HG03342 (cell line): ENCODE results near the gene SPIRE2.
A peak's percentile ranks its signal among the peaks of the same experiment; 100 is the strongest.
"Not testable (repeated sequence)": the region's sequence is repeated elsewhere in the genome, so short reads cannot be mapped to it uniquely, and the experiment has no call there.

Experiments used
- ATAC-seq: cut with Tn5 transposase; IDR thresholded peaks from one replicate; pipeline ENCODE4 v1.9.1; 2021; ENCODE audit warnings: mild to moderate bottlenecking, moderate library complexity; ENCODE audit not compliant: unreplicated experiment

SPIRE2 gene, protein sequence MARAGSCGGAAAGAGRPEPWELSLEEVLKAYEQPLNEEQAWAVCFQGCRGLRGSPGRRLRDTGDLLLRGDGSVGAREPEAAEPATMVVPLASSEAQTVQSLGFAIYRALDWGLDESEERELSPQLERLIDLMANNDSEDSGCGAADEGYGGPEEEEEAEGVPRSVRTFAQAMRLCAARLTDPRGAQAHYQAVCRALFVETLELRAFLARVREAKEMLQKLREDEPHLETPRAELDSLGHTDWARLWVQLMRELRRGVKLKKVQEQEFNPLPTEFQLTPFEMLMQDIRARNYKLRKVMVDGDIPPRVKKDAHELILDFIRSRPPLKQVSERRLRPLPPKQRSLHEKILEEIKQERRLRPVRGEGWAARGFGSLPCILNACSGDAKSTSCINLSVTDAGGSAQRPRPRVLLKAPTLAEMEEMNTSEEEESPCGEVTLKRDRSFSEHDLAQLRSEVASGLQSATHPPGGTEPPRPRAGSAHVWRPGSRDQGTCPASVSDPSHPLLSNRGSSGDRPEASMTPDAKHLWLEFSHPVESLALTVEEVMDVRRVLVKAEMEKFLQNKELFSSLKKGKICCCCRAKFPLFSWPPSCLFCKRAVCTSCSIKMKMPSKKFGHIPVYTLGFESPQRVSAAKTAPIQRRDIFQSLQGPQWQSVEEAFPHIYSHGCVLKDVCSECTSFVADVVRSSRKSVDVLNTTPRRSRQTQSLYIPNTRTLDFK

GRCh38 chr16:89828199-89828869 lies at the start of gene SPIRE2:
SPIRE2 (plus strand) TSS chr16:89828475; CDS start chr16:89828551, 76 bp downstream.
- ATAC-seq, result peak; percentile 65

DNA sequence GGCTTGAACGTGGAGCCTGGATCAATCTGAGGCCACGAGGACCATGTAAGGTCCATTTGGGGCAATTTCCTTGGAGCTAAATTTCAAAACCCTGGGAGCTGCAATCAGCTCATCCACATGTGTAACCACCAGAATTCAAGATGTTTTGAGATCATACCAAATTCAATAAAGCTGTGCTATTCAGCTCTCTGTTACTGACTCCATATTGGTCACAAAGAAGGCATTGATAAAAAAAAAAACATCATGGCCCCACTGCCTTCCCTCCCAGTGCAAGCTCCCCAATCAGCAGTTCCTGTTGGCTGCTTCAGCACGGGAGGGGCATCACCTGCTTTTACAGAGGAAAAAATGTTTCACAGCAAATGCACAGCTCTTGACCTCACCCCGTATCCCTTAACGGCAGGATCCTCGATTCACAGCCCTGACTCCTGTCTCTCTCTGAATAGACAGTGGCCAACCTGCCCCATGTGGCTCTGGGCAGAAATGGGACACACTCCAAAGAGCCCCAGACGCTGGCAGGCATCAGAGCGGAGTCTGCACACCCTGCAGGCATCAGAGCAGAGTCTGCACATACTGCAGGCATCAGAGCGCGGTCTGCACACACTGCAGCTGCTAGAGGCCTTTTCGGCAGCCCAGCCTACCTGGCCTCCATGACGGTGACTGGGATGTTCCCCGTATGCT lies 48.9 kb upstream of the SPIRE2 start:
- ATAC-seq, result no peak

DNA sequence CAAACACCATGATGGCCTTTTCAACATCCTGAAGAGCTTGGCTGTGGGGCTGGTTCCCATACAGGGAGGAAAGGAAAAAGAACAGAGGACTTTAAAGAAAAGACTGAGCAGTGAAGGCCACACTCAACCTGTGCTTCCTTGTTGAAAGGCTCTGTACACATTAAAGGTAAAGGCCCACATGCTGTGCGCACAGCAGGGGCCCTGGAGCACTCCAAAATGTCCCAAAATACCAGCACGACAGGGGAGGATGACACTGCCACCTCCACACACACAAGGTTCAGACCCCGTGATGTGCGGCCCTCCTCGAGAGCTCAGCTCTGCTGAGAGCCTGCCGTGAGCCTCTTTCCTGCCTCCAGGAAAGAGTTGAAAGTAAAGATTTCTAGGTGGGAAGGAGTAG lies 48.4 kb upstream of the SPIRE2 start:
- no peak for ATAC-seq

- ATAC-seq, result no peak
Observed at GRCh38 chr16:89782489-89782888, 45.8 kb upstream of the SPIRE2 start.

DNA sequence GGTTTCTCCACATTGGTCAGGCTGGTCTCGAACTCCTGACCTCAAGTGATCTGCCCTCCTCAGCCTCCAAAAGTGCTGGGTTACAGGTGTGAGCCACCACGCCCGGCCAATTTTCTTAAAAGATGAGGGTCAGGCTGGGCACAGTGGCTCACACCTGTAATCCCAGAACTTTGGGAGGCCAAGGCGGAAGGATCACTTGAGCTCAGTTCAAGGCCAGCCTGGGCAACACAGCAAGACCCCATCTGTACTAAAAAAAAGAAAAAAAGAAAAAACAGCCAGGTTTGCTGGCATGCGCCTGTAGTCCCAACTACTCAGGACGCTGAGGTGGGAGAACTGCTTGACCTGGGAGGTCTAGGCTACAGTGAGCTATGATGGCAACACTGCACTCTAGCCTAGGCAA lies 44.3 kb upstream of the SPIRE2 start:
- not testable (repeated sequence) for ATAC-seq

- no peak for ATAC-seq
Observed at GRCh38 chr16:89784406-89784805, 43.9 kb upstream of the SPIRE2 start.

DNA sequence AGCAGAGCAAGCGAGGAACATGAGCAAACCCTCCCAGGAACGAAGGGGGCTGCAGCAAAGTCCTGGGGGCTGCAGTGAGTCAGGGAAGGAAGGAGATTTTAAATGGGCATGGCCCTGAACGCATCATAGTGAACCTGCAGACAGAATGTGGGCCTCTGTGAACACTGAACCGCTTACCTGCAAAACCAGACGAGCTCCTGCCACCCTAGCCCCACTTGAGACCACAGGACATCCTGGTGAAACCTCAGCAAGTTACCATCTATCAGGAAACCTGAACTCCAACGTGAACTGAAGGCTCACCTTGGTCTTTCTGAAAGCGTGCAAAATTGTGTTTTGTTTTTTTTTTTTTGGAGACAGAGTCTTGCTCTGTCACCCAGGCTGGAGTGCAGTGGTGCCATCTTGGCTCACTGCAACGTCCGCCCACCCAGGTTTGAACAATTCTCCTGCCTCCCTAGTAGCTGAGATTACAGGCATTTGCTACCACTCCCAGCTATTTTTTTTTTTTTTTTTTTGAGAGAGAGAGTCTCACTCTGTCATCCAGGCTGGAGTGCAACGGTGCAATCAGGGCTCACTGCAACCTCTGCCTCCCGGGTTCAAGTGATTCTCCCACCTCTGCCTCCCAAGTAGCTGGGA lies 42.6 kb upstream of the SPIRE2 start:
- ATAC-seq, result no peak

- no peak for ATAC-seq
Observed at GRCh38 chr16:89786474-89787364, 41.6 kb upstream of the SPIRE2 start.

- no peak for ATAC-seq
Observed at GRCh38 chr16:89787365-89787805, 40.9 kb upstream of the SPIRE2 start.

GRCh38 chr16:89791278-89791995 lies 36.8 kb upstream of the SPIRE2 start:
- no peak for ATAC-seq

DNA sequence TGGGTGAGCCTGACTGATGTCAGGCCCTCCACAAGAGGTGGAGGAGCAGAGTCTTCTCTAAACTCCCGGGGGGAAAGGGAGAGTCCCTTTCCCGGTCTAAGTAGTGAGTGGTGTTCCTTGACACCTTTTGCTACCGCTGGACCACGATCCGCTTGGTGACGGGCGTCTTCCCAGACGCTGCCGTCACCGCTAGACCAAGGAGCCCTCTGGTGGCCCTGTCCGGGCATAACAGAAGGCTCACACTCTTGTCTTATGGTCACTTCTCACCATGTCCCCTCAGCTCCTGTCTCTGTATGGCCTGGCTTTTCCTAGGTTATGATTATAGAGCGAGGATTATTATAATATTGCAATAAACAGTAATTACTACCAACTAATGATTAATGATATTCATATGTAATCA lies 35.2 kb upstream of the SPIRE2 start:
- not testable (repeated sequence) for ATAC-seq

DNA sequence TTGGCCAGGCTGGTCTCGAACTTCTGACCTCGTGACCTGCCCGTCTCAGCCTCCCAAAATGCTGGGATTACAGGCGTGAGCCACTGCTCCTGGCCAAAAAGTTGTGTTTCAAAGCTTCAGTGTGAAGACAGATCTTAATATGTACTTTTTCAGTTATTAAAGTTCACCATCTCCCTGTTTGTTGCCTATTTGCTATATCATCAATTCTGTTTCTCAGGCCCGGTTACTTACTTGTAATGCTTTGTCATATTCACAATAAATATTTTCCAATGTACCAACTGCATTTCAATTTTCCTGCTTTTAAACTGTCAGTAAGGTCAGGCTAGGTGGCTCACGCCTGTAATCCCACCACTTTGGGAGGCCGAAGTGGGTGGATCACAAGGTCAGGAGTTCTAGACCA lies 34.3 kb upstream of the SPIRE2 start:
- ATAC-seq, result no peak

GRCh38 chr16:89795676-89796075 lies 32.6 kb upstream of the SPIRE2 start:
- ATAC-seq, result no peak

DNA sequence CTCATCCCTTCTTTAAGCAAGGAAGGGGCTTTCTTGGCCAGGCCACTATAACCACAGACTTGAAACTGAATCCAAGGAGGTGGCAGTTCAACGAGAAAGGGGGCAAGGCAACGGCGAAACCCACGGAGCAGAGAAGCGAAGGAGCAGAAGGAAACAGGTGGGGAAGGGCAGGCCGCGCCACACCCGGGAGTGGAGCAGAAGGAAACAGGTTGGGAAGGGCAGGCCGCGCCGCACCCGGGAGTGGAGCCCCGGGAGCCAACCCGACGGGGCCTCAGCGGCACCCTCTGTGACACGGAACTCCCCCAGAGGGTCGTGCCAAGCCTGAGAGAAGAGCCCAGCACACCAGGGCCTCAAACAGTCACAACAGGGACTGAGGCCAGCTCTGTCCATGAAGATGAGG lies 32.2 kb upstream of the SPIRE2 start:
- ATAC-seq, result no peak

DNA sequence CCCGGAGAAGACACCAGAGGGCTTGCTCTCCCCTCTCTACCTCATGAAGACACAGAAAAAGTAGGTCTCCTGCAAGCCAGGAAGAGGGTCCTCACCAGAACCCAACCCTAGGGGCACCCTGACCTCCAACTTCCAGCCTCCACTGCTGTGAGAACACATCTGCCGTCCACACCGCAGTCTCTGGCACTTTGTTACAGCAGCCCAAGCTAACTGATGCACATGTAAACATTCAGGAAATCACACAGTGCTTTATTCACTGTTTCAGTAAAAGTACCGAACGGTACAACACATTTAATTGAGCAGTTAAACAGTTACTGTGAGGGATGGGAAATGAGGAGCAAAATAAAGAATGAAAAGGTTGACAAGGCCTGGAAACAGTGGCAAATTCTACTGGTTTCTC lies 30.1 kb upstream of the SPIRE2 start:
- no peak for ATAC-seq

- no peak for ATAC-seq
Observed at GRCh38 chr16:89798832-89799370, 29.4 kb upstream of the SPIRE2 start.

GRCh38 chr16:89801800-89802199 lies 26.5 kb upstream of the SPIRE2 start:
- no peak for ATAC-seq

DNA sequence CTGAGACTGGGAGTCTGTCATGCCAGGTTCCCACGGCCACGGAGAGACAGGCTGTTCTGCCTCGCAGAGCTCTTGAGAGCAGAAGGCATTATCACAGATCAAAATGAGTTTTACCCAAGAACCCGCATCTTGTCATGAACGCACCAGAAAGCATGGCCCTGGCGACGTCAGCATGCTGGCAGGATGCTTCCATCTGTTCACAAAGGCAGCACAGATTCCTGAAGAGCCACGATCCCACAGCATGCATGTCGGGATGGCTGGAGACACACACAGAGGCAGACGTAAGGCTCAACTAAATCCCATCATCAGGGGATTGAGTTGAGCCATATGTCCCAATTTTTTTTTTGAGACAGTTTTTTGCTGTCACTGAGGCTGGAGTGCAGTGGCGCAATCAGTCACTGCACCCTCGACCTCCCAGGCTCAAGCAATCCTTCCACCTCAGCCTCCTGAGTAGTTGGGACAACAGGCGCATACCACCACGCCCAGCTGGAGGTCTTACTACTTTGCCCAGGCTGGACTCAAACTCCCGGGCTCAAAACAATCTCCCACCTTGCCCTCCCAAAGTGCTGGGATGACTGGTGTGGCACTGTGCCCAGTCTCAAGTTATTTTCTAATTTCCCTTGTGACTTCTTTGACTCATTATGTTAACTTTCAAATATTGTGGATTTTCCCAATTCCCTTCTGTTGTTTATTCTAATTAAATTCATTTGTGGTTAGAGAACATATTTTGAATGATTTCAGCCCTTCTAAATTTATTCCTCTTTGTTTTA lies 23.0 kb upstream of the SPIRE2 start:
- ATAC-seq, result no peak
